ENCODE data around the gene CPXM2.
A peak's percentile ranks its signal among the peaks of the same experiment; 100 is the strongest.

The CPXM2 gene

DNA sequence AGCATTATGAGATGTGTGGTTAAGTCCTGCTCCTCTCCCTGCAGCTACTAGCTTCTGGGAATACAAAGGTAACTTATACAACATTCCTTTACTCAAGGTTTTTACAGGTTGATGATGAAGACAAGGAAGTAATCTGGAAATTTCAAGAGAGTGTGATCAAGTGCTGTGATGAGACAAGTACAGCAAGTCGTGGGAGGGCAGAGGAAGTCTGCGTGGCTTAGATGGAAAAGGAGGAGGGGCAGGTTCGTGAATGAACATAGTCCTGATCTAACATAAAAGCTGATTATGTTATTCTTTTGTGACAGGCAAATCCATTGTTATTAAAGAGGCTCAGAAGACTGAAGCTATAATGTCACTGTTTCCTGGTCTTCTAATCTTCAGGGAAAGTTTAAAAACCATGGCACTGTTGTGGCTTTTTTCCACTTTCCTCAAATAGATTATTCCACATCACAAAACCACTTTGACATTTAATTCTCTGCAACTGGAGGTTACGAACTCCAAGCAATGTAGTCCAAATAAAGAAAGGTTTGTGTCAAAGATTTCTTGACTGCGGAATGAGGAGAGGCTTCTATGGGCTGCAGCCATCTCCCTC lies 84.1 kb downstream of the CPXM2 start:
- Histone ChIP-seq H3K4me2 (peak overlapping the region in 6 of 11 experiments; percentile 0 to 42 (median 16); a peak in 8 of 22 replicates), H4K20me1 (no peaks in the 10 kb centered on the region), H3K4me1 (peaks cover 0 to 21% (median 6%) of the 10 kb centered on the region in 10 experiments; a peak in 10 of 20 replicates), H3K27ac (no peak overlapping the region), H3K27me3 (no peaks in the 10 kb centered on the region), H3K4me3 (no peak overlapping the region), H3K36me3 (no peaks in the 10 kb centered on the region), H3K9ac (no peak overlapping the region), H3K9me3 (replicated peaks in 1 of 11) (no peaks in the 10 kb centered on the region)
- no peak for TF ChIP-seq Cebpa-rat (IDR thresholded peaks at IDR 0.05)

DNA sequence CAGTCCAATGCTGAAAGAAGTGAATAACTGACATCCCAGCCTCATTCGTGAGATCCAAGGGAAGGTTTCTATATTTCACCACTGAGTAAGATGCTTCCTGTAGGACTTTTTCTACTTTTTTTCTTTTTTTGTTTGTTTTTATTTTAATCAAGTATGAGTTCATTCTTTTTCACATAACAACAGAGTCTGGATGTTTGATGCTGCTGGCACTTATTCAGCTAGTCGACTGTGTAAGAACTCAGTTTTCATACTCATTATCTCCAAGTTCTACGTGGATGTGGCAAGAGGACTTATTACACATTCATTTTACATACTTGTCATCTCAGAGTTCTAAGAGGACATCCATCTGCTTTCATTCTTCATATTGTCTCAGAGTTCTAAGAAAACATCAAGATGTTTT lies 86.9 kb downstream of the CPXM2 start:
- H4K20me1 ChIP-seq: no peaks in the 10 kb centered on the region
- H3K27ac ChIP-seq: no peak overlapping the region
- no peak for TF ChIP-seq Cebpa-rat (IDR thresholded peaks at IDR 0.05)
- H3K9me3 ChIP-seq (replicated peaks in 1 of 11): no peaks in the 10 kb centered on the region
- no peak overlapping the region for H3K4me2 ChIP-seq
- no peak overlapping the region for H3K9ac ChIP-seq
- H3K27me3 ChIP-seq: peaks cover 0 to 6% (median 0%) of the 10 kb centered on the region in 11 experiments; a peak in 2 of 22 replicates
- no peak overlapping the region for H3K4me3 ChIP-seq
- no peaks in the 10 kb centered on the region for H3K36me3 ChIP-seq
- peaks cover 0 to 21% (median 6%) of the 10 kb centered on the region in 10 experiments; a peak in 10 of 20 replicates for H3K4me1 ChIP-seq

DNA sequence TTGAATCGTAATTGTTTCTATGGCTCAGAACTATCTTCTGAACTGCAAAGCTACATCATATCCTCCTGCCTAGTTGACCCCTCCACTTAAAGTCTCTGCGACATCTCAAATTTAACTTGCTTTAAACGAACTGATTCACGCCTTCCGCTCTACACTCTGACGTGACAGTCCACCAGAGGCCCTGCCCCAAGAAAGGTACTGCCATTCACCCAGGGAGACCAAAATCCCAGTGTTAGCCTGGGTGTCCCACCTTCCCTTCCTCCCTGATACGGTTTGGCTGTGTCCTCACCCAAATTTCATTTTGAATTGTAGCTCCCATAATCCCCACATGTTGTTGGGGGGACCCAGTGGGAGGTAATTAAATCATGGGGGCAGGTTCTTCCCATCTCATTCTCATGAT lies 90.8 kb downstream of the CPXM2 start:
- no peak overlapping the region for H3K4me2 ChIP-seq
- peaks cover 0 to 6% (median 0%) of the 10 kb centered on the region in 11 experiments; a peak in 2 of 22 replicates for H3K27me3 ChIP-seq
- no peaks in the 10 kb centered on the region for H3K9me3 ChIP-seq (replicated peaks in 1 of 11)
- no peak overlapping the region for H3K4me3 ChIP-seq
- H3K4me1 ChIP-seq: no peaks in the 10 kb centered on the region
- no peak for TF ChIP-seq Cebpa-rat (IDR thresholded peaks at IDR 0.05)
- H3K9ac ChIP-seq: no peak overlapping the region
- no peaks in the 10 kb centered on the region for H3K36me3 ChIP-seq
- no peaks in the 10 kb centered on the region for H4K20me1 ChIP-seq
- H3K27ac ChIP-seq: no peak overlapping the region

- no peak overlapping the region for H3K4me3 ChIP-seq
- H3K4me2 ChIP-seq: no peak overlapping the region
- no peaks in the 10 kb centered on the region for H4K20me1 ChIP-seq
- H3K27ac ChIP-seq: no peak overlapping the region
- H3K9me3 ChIP-seq (replicated peaks in 1 of 11): no peaks in the 10 kb centered on the region
- TF ChIP-seq Cebpa-rat (IDR thresholded peaks at IDR 0.05): no peak
- no peaks in the 10 kb centered on the region for H3K4me1 ChIP-seq
- H3K9ac ChIP-seq: no peak overlapping the region
- peaks cover 0 to 6% (median 0%) of the 10 kb centered on the region in 11 experiments; a peak in 2 of 22 replicates for H3K27me3 ChIP-seq
- no peaks in the 10 kb centered on the region for H3K36me3 ChIP-seq
Observed at GRCh38 chr10:123800289-123800688, 91.3 kb downstream of the CPXM2 start.

DNA sequence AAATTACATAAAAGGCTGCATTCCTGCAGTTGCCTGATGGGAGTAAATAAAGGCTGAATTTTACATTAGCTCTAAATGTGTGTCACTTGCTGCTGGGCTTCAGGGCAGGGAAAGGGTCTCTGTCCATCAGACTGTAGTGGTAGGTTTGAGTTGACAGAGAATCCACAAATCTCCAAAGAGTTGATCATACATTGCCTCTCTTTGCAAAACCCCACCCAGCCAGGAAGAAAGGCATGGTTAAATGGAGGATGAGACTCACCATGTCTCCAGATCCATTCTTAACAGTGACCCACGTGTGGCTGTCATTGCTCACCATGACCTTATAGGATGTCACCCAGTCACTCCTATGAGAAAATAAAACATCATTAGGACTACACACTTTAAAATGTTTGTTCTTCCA lies 92.8 kb downstream of the CPXM2 start:
- TF ChIP-seq Cebpa-rat (IDR thresholded peaks at IDR 0.05): no peak
- H3K9ac ChIP-seq: no peak overlapping the region
- H3K4me2 ChIP-seq: no peak overlapping the region
- no peaks in the 10 kb centered on the region for H3K9me3 ChIP-seq (replicated peaks in 1 of 11)
- H3K27me3 ChIP-seq: peaks cover 0 to 6% (median 0%) of the 10 kb centered on the region in 11 experiments; a peak in 2 of 22 replicates
- no peak overlapping the region for H3K27ac ChIP-seq
- H4K20me1 ChIP-seq: no peaks in the 10 kb centered on the region
- H3K36me3 ChIP-seq: no peaks in the 10 kb centered on the region
- no peak overlapping the region for H3K4me3 ChIP-seq
- no peaks in the 10 kb centered on the region for H3K4me1 ChIP-seq

DNA sequence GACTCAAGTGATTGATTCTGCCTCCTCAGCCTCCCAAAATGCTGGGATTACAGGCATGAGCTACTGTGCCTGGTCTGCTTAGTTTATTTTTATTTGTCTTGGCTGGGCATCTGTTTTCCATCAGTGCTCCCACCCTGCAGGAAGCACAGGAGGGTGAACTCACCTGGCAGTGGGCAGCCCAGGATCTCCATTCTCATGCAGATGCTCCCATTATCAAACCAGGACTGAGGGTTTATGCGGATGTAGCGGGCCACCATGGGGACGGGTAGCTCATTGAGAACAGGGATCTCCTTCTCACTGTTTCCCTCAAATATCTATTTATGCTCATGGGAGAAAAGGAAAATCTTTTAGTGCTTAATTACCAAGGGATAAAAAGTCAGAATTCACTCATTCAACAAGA lies 93.8 kb downstream of the CPXM2 start:
- H4K20me1 ChIP-seq: no peaks in the 10 kb centered on the region
- no peaks in the 10 kb centered on the region for H3K36me3 ChIP-seq
- no peak overlapping the region for H3K4me3 ChIP-seq
- H3K27me3 ChIP-seq: peaks cover 0 to 6% (median 0%) of the 10 kb centered on the region in 11 experiments; a peak in 2 of 22 replicates
- no peak overlapping the region for H3K4me2 ChIP-seq
- no peaks in the 10 kb centered on the region for H3K9me3 ChIP-seq (replicated peaks in 1 of 11)
- no peak overlapping the region for H3K9ac ChIP-seq
- no peak for TF ChIP-seq Cebpa-rat (IDR thresholded peaks at IDR 0.05)
- peaks cover 0 to 3% (median 1%) of the 10 kb centered on the region in 10 experiments; a peak in 17 of 20 replicates for H3K4me1 ChIP-seq
- no peak overlapping the region for H3K27ac ChIP-seq

DNA sequence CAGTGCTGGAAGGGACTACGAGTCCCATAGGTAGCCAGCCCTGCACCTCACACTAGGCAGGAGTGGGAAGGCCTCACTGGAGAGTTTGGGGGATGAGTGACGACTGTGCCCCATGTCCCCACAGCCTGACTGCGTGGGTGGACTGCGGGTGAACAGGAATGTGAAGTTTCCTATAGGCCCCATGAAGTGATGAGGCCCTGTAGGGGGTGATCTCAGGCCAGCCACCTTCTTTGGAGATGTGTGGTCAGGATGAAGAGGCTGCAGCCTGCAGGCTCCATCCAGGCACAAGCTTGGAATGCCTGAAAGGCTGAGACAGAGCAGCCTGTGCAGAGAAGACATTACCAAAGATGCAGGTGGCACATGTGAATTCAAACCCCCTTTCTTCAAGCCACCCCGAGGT lies 94.9 kb downstream of the CPXM2 start:
- Histone ChIP-seq H3K4me2 (no peak overlapping the region), H3K4me1 (peaks cover 7 to 12% (median 10%) of the 10 kb centered on the region in 10 experiments; a peak in 19 of 20 replicates), H3K27me3 (peaks cover 0 to 6% (median 0%) of the 10 kb centered on the region in 11 experiments; a peak in 3 of 22 replicates), H3K9ac (no peak overlapping the region), H3K36me3 (no peaks in the 10 kb centered on the region), H3K9me3 (replicated peaks in 1 of 11) (peaks cover 0 to under 1% (median 0%) of the 10 kb centered on the region in 11 experiments; a peak in 2 of 22 replicates), H3K27ac (no peak overlapping the region), H3K4me3 (no peak overlapping the region), H4K20me1 (peaks cover 0 to 6% (median 0%) of the 10 kb centered on the region in 11 experiments; a peak in 1 of 22 replicates)
- TF ChIP-seq Cebpa-rat (IDR thresholded peaks at IDR 0.05): no peak

DNA sequence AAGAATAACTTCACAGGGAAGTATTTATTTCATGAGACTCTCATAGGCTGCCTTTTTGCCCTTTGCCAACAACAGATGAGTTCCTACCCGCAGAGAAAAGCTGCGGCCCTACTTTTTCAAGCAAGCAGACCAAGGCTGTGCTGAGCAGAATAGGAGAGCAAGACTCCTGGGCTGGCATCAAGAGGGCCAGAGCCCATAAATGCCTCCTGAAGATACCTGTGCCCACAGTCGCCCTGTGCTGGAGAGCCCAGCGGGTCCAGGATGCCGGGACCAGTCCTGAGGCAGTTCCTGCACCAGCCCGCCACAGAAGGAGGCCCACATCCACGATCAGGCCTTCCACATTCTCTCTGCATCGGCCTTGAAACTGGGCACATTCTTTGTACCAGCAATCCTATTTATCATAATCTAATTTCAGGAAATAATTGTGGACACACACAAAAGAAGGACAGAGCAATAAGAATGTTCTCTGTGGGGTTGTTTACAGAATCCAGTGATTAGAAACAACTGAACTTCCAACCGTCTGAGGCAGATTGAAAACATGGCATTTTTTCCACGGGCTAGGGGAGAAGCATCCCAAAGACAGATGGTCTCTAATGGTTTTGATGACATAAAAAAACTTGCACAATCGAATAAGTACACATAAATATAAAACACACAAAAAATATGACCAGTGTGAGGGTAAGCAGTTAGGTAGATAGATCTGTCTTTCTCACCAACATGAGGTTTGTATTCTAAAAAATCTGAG lies 95.6 kb downstream of the CPXM2 start:
- TF ChIP-seq Cebpa-rat (IDR thresholded peaks at IDR 0.05): no peak

GRCh38 chr10:123795196-123795780 lies 96.3 kb downstream of the CPXM2 start:
- Histone ChIP-seq H3K4me1 (peaks cover 7 to 12% (median 10%) of the 10 kb centered on the region in 10 experiments; a peak in 19 of 20 replicates), H3K4me3 (no peak overlapping the region), H3K36me3 (no peaks in the 10 kb centered on the region), H3K9me3 (replicated peaks in 1 of 11) (peaks cover 0 to 15% (median 6%) of the 10 kb centered on the region in 11 experiments; a peak in 11 of 22 replicates), H3K4me2 (no peak overlapping the region), H4K20me1 (peaks cover 0 to 6% (median 0%) of the 10 kb centered on the region in 11 experiments; a peak in 1 of 22 replicates), H3K27me3 (peaks cover 0 to 4% (median 0%) of the 10 kb centered on the region in 11 experiments; a peak in 3 of 22 replicates), H3K27ac (no peak overlapping the region), H3K9ac (no peak overlapping the region)
- no peak for TF ChIP-seq Cebpa-rat (IDR thresholded peaks at IDR 0.05)

More for the DNA sequence above, 95.6 kb downstream of the CPXM2 start:
- H4K20me1 ChIP-seq: peaks cover 0 to 6% (median 0%) of the 10 kb centered on the region in 11 experiments; a peak in 1 of 22 replicates
- H3K9ac ChIP-seq: no peak overlapping the region
- H3K4me1 ChIP-seq: peaks cover 7 to 12% (median 10%) of the 10 kb centered on the region in 10 experiments; a peak in 19 of 20 replicates
- H3K36me3 ChIP-seq: no peaks in the 10 kb centered on the region
- H3K27ac ChIP-seq: no peak overlapping the region
- no peak overlapping the region for H3K4me3 ChIP-seq
- H3K9me3 ChIP-seq (replicated peaks in 1 of 11): peaks cover 0 to 8% (median 5%) of the 10 kb centered on the region in 11 experiments; a peak in 8 of 22 replicates
- no peak overlapping the region for H3K4me2 ChIP-seq
- H3K27me3 ChIP-seq: peaks cover 0 to 6% (median 0%) of the 10 kb centered on the region in 11 experiments; a peak in 3 of 22 replicates
